Measurements from ENCODE around the gene MGAT3. TPM values are rescaled to one million over a fixed set of nuclear protein-coding genes. Genes with fewer than 3 reads are reported as not detected.

MGAT3 gene
- total RNA-seq, 1 donor = not detected

GRCh38 chr22:39524089-39524752, 67.4 kb downstream of the MGAT3 start:
- no peak for TF ChIP-seq CTCF (IDR thresholded peaks at IDR 0.05; ENCODE audit: extremely low read depth, low read depth, low read length)
- peaks cover 49% of the 10 kb centered on the region for H3K79me2 ChIP-seq (ENCODE audit: insufficient read depth, low read length)
- H4K20me1 ChIP-seq (ENCODE audit: insufficient read depth, low read length) = peaks cover 67% of the 10 kb centered on the region
- H3K27ac ChIP-seq (ENCODE audit: low read depth, low read length) = no peak overlapping the region
- H2AFZ ChIP-seq (ENCODE audit: low read length) = no peak overlapping the region
- peaks cover 20% of the 10 kb centered on the region for H3K4me1 ChIP-seq (ENCODE audit: insufficient read depth, low read length)
- H3K9me3 ChIP-seq (ENCODE audit: low read depth, low read length) = no peaks in the 10 kb centered on the region
- no peak overlapping the region for H3K4me2 ChIP-seq (ENCODE audit: insufficient read depth, low read length)
- H3K36me3 ChIP-seq (ENCODE audit: insufficient read depth, low read length) = peaks cover 54% of the 10 kb centered on the region
- no peak overlapping the region for H3K4me3 ChIP-seq (ENCODE audit: insufficient read depth, low read length)
- peak; percentile 30 for DNase-seq (ENCODE audit: insufficient read length, low spot score, missing footprints)
- no peaks in the 10 kb centered on the region for H3K27me3 ChIP-seq (ENCODE audit: insufficient read depth, low read length)

- H3K79me2 ChIP-seq (ENCODE audit: insufficient read depth, low read length) = peaks cover 57% of the 10 kb centered on the region
Observed at GRCh38 chr22:39524753-39525657, 68.2 kb downstream of the MGAT3 start.

GRCh38 chr22:39525658-39525975, 68.8 kb downstream of the MGAT3 start:
- Histone ChIP-seq H3K27me3 (ENCODE audit: insufficient read depth, low read length) (no peaks in the 10 kb centered on the region), H3K36me3 (ENCODE audit: insufficient read depth, low read length) (peaks cover 64% of the 10 kb centered on the region), H2AFZ (ENCODE audit: low read length) (no peak overlapping the region), H3K4me2 (ENCODE audit: insufficient read depth, low read length) (no peak overlapping the region), H4K20me1 (ENCODE audit: insufficient read depth, low read length) (peaks cover 80% of the 10 kb centered on the region), H3K4me3 (ENCODE audit: insufficient read depth, low read length) (no peak overlapping the region), H3K27ac (ENCODE audit: low read depth, low read length) (no peak overlapping the region), H3K9me3 (ENCODE audit: low read depth, low read length) (no peaks in the 10 kb centered on the region), H3K79me2 (ENCODE audit: insufficient read depth, low read length) (peaks cover 60% of the 10 kb centered on the region), H3K4me1 (ENCODE audit: insufficient read depth, low read length) (peaks cover 20% of the 10 kb centered on the region)
- DNase-seq (ENCODE audit: insufficient read length, low spot score, missing footprints) = no peak
- TF ChIP-seq CTCF (IDR thresholded peaks at IDR 0.05; ENCODE audit: extremely low read depth, low read depth, low read length) = no peak

More at GRCh38 chr22:39524753-39525657, 68.2 kb downstream of the MGAT3 start:
- no peak overlapping the region for H3K4me3 ChIP-seq (ENCODE audit: insufficient read depth, low read length)
- H3K36me3 ChIP-seq (ENCODE audit: insufficient read depth, low read length) = peaks cover 61% of the 10 kb centered on the region
- H3K4me2 ChIP-seq (ENCODE audit: insufficient read depth, low read length) = no peak overlapping the region
- H3K27me3 ChIP-seq (ENCODE audit: insufficient read depth, low read length) = no peaks in the 10 kb centered on the region
- peak; percentile 82 for DNase-seq (ENCODE audit: insufficient read length, low spot score, missing footprints)
- peaks cover 20% of the 10 kb centered on the region for H3K4me1 ChIP-seq (ENCODE audit: insufficient read depth, low read length)
- H2AFZ ChIP-seq (ENCODE audit: low read length) = no peak overlapping the region
- H3K27ac ChIP-seq (ENCODE audit: low read depth, low read length) = no peak overlapping the region
- H4K20me1 ChIP-seq (ENCODE audit: insufficient read depth, low read length) = peaks cover 75% of the 10 kb centered on the region
- TF ChIP-seq CTCF (IDR thresholded peaks at IDR 0.05; ENCODE audit: extremely low read depth, low read depth, low read length) = no peak
- no peaks in the 10 kb centered on the region for H3K9me3 ChIP-seq (ENCODE audit: low read depth, low read length)

GRCh38 chr22:39526736-39527171, 69.9 kb downstream of the MGAT3 start:
- Histone ChIP-seq H3K4me2 (ENCODE audit: insufficient read depth, low read length) (no peak overlapping the region), H2AFZ (ENCODE audit: low read length) (no peak overlapping the region), H3K36me3 (ENCODE audit: insufficient read depth, low read length) (peaks cover 56% of the 10 kb centered on the region), H3K27me3 (ENCODE audit: insufficient read depth, low read length) (no peaks in the 10 kb centered on the region), H3K9me3 (ENCODE audit: low read depth, low read length) (no peaks in the 10 kb centered on the region), H3K79me2 (ENCODE audit: insufficient read depth, low read length) (peaks cover 60% of the 10 kb centered on the region), H3K27ac (ENCODE audit: low read depth, low read length) (no peak overlapping the region), H3K4me3 (ENCODE audit: insufficient read depth, low read length) (no peak overlapping the region), H4K20me1 (ENCODE audit: insufficient read depth, low read length) (peaks cover 82% of the 10 kb centered on the region), H3K4me1 (ENCODE audit: insufficient read depth, low read length) (peaks cover 26% of the 10 kb centered on the region)
- peak; percentile 72 for DNase-seq (ENCODE audit: insufficient read length, low spot score, missing footprints)
- TF ChIP-seq CTCF (IDR thresholded peaks at IDR 0.05; ENCODE audit: extremely low read depth, low read depth, low read length) = no peak

Measured in osteoblast (primary cell).